SKM-1 treated with dmso at 0.1 percent for 144 hours (cell line): Measurements from ENCODE around the gene RHOH.

Experiments
- DNase-seq: peaks from one replicate; lab custom pipeline; 2025; ENCODE audit not compliant: unreplicated experiment; lab: John Stamatoyannopoulos, UW

The RHOH gene

DNA sequence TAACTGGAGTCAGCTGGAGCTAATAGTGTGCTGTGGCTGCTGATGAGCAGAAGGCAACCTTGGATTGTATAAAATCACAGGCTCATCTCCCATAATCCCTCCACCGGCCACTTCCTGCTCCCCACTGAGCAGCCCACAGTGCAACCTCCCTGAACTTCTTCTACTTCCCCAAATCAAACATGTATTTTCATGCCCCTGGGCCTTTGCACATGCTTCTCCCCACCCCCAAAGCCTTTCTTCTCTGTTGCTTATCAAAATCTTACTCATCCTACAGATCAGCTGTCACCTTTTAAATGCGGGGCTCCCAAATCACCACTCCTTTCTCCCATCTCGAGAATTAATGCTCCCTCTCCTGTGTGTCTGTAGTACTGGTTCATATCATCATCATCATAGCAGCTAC is 35.8 kb downstream of the RHOH start:
- DNase-seq = no peak

DNA sequence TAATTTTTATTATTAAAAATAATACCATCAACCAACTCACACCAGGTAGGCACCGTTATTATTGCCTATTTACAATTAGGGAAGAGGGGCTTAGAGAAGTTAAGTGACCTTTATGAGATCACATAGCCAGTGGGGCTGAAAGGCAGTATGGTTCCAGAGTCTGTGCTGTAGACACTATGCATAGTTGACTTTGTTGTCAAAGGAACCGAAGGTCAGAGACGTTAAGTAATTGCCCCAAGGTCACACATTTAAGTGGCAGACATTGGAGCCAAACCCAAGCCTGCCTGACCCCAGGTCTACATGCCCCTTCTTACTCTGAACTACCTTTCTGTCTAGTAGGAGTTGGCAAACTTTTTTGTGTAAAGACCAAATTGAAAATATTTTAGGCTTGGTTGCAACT is 36.4 kb downstream of the RHOH start:
- DNase-seq = no peak

DNA sequence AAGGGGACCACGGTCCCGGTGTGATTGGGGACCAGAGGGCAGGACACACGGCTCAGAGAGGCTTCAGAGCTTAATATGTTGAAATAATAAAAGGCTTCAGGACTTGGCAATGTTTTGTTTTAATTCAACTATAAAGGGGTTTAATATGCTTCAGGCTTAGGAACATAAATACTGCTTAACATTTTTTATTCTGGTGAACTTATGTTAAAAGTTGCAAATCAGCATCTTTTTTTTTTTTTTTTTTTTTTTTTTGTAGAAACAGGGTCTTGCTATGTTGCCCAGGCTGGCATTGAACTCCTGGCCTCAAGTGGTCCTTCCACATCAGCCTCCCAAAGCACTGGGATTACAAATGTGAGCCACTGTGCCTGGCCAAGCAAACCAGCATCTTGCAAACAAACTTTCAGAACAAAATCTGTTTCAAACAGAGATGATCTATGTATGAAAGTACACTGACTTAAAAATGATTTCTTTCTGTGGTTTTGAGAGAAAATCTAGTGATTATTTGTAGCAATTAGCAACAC is 37.7 kb downstream of the RHOH start:
- no peak for DNase-seq

DNA sequence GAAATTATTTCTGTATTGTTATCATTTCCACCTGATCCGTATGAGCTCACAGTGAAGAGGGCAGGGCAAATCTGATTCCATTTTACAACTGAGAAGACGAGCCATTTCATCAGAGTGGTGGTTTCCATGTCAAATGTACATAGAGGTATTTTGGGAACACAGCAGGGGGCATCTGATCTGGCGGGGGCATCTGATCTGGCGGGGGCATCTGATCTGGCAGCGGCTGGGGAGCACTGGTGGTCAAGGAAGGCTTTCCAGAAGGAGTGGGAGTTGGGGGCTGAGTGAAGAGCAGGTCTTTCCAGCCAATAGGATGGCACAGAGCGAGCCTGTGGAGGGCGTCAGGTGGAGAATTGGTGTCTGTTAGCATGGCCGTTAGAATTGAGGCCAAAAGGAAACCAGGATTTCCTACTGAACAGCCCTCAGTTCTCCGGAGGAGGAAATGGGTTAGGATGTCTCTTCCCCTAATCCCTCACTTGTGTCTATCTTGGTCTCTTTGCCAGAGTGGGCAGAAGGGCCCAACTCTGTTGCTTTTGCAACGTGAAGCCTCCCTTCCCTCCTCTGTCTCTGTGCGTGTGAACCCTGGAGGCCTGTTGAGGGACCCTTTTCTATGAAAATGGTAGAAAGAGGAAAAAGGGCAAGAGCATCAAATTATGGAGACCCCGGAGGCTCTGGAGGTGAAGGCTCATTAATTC is 41.3 kb downstream of the RHOH start:
- DNase-seq = no peak

DNA sequence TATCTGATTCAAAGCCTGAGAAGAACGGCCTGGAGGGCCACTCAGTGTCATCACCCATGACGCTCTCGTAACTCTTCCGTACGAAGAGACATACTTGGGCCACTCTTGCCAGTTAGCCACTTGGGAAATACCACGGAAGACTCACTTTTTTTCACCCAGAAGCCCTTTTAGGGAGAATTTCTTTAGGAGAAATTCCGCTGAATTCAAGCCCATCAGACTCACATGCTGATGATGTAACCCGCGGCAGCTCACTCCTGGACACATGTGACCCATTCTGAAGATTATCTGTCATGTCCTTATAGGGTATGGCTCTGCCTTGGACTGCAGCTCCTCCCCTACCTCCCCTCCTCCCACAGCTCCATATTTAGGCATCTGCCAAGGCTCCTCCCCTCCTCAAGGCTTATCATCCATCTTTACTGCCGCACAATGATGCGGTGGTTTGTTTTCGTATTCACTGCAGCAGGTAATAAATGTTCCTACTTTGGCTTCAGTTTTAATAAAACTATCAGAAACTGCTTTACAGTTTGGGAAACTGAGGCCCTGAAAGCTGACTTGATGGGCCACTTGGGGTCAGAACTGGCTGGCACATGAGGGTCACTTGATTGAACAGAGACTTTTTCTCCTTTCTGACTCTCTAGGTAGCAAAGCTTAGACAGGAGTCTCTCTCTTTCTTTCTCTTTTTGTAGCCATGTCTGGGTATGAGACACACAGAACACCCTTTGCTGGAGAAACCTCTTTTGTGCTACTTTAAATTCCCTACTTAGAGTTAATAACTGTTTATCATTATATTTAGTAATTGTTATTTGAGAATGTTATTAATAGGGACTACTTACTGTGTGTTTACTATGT is 42.1 kb downstream of the RHOH start:
- no peak for DNase-seq

DNA sequence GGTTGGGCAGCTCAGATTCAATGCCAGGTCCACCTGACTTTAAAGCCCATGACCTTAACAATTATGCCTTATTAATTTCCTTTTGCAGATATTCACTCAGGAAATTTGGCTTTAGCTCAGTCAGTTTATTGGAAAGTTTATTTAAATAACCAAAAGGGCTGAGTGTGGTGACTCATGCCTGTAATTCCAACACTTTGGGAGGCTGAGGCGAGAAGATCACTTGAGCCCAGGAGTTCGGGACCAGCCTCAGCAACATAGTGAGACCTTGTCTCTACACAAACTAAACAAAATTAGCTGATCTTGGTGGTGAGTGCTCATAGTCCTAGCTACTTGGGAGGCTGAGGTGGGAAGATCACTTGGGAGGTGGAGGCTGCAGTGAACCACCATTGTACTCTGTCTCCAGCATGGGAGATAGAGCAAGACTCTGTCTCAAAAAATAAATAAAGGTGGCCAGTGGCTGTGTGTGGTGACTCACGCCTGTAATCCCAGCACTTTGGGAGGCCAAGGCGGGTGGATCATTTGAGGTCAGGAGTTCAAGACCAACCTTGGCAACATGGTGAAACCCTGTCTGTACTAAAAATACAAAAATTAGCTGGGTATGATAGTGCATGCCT is 43.3 kb downstream of the RHOH start:
- no peak for DNase-seq

DNA sequence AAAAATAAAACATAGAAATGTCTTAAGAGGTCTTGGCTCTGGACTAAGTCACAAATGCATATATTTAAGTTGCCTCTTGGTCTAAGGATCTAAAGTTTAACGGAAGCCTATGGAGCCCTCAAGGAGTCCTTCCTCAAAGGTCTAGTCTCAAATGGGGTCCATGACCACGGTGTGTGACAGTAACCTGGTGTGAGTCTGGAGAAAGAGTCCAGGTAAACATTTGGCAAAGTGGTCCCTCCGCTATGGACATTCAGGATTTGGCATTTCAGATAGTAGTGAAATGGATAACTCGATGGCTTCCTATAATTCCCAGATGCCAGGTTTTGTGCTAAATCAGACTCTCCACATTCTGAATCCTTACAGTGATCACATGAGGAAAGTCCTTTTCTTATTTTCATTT is 44.2 kb downstream of the RHOH start:
- no peak for DNase-seq

DNA sequence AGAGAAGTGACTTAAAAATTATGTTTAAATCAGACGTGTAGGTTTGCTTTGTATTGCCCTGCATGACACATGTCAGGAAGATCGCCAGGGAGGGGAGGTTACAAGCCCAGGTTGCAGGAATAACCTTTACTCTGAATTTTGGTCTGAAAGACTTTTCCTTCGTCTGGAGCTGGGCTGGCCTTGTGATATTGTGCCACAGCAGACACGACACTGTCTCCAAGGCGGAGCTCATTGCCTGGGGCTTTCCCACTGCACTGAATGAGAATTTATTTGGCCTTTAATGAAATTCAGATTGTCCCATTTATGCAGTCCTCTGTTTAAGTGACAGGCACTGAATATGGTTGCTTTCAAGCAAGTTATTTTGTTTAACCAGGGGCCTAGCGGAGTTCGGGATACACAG is 45.1 kb downstream of the RHOH start:
- DNase-seq = no peak

DNA sequence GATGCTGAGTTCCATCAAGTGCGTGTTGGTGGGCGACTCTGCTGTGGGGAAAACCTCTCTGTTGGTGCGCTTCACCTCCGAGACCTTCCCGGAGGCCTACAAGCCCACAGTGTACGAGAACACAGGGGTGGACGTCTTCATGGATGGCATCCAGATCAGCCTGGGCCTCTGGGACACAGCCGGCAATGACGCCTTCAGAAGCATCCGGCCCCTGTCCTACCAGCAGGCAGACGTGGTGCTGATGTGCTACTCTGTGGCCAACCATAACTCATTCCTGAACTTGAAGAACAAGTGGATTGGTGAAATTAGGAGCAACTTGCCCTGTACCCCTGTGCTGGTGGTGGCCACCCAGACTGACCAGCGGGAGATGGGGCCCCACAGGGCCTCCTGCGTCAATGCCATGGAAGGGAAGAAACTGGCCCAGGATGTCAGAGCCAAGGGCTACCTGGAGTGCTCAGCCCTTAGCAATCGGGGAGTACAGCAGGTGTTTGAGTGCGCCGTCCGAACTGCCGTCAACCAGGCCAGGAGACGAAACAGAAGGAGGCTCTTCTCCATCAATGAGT is 46.6 kb downstream of the RHOH start:
- no peak for DNase-seq

DNA sequence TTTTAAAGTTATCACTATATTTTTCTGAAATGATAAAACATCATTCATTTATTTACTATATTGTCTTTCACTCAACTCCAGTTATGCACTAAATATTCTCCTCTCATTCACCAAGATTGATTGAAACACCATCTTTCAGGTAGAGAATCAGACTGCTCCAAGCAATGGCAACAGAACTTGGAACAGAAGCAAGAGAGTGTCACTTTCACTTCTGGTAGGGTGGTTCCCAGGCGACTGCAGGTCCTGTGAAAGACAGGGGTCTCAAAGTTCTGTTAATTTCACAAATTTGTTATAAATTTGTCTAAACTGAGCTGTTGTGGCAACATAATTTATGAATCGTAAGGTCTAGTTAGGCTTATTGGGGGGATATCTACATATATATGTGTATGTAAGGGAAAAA is 47.8 kb downstream of the RHOH start:
- DNase-seq = no peak

DNA sequence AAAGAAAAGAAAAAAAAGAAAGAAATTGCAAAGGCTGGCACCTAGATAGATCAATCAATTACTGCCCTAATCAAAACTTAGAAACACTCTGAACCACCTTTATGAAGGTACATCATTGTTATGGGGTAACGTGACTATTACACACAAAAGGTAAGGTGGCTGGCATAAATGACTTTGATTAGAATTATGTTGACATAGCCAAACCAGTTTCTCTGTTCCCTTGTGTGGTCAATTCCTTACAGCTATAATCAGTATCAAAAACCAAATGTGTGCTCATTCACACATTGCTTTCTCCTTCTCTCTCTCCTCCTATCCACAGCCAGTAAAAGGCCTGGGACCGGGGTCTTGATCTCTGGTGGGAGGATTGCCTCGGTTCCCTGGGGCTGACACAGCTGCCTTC is 48.7 kb downstream of the RHOH start:
- DNase-seq = no peak

DNA sequence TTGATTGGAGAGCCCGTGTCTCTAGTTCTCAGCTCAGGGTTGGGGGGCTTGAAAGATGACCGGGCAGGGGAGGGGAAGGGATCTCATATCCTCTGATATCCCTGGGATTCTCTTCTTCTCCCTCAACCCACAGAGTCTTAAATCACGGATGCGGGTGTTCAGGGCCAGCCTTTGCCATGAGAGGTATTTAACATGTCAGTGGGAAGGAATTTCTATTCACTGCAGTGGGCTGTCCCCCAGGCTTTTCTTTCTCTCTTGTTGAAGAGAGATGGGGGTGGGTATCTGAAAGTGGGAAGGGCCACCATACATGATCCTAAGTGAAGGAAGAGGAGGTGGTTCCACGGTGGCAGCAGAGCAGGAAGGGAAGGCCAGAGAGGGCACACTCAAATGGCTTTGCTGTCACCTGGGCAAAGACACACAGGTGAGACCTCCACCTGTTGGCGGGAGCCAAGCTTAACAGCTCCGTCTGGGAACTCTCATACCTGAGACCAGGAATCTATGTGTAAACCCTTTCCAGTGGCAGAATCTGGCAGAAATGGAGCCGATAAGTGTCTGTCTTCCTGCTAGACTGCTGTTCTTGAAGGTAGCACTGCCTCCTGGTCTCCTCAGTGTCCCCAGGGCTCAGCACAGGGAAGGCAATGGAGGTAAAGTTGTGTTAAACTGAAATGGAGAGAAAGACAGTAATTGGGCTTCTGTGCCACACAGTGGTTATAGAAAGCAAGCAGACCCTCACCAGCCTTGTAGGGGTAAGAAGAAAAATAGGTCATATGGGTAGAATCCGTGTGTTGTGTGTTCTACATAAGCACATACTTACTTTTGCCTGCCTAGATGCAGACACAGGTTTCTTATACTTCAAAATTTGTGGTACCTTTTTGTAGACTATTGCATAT is 49.4 kb downstream of the RHOH start:
- no peak for DNase-seq

DNA sequence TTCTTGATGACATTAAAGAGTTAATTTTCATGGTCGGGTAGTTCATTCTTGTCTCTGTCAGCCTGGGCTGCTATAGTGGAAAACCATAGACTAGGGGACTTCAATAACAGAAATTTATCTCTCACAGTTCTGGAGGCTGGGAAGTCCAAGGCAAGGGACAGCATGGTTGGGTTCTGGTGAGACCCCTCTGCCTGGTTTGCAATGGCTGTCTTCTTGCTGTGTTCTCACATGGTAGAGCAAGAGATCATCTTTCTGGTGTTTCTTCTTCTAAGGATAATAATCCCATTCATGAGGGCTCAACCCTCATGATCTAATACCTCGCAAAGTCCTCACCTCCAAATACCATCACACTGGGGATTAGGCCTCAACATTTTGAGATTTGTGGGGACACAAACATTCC is 50.1 kb downstream of the RHOH start:
- DNase-seq = no peak

DNA sequence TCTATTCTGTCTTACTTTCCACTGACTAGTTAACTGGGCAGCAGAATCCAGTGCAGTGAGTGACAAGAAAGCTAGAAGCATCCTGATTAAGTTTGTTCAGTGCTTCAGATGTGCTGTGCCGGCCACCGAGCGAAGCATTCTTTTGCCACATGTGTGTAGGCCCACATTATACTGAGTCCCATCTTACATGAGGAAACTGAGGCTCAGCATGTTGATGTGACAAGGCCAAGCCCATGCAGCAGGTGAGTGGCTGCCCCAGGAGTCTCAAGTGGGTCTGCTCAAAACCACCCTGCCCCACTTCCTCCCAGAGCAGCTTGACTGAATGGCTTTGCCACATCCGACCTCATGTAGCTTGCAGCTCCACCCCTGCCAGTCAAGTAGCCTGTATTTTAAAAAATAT is 50.5 kb downstream of the RHOH start:
- no peak for DNase-seq

DNA sequence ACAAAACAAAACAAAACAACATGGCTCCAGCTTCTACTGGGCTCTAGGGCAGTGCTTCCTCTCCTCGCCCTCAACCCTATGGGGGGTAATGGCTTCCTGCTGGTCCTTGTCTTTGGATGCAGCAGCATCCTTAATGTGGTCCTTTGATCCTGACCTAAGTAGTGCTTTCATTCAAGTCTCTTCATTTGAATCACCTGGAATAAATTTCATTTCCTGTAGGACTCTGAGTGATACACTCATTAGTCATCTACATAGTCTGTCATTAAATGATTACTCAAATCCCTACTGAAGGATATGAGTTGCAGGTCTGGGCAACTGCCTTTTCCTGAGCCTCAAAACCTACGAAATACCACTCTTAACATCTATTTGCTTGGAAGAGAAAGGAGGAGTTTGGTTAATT is 54.5 kb downstream of the RHOH start:
- no peak for DNase-seq

DNA sequence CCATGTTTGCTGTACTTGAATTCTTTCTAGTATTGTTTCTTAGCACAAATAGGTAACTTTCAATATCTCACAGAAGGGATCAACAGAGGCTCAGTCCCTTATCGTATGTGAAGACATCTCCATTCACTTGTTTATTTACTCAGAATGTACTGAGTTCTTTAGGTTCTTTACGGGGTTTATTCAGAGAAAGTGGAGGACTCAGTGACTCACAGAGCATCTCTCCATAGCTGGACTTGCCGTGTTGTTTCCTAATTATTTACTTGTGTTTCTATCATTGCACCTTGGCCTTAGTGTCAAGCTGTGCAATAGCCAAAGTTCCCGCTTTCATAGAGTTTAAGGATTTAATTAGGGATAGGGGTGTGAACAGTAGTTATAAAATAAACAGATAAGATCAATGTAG is 57.1 kb downstream of the RHOH start:
- no peak for DNase-seq

DNA sequence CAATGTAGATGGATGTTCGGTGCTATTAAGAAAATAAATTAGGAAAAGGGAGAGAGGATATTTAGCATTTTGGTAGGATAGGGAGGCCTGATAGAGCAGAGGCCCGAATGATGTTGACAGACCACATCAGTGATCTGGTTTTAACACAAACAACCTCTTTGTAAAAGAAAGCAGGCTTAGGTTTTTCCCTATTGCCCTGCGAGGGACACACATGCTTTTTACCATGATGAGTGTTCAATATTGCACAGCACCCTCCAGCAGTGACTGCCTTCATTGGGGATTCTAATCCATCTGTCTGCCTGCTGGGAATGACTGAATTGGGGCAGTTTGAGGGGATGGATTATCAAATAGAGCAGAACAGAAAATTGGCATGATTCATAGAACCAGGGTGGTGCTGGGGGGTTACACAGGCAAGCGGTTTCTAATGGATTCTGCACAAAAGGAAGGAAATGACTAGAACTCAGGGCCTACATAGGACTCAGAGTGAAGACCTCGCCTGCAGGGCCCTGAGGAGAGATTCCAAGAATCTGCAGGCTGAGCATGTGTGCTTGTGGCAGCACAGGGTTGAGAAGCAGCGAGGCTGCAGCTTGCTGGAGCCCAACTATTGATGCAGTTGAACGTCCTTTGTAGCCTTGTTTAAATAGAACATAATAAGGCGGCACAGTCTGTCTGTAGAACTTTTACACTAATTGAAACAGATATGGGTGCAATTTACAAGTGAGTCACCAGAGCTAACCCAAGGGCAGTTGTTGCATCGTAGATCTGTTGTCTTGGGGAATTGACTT is 58.0 kb downstream of the RHOH start:
- DNase-seq = no peak

DNA sequence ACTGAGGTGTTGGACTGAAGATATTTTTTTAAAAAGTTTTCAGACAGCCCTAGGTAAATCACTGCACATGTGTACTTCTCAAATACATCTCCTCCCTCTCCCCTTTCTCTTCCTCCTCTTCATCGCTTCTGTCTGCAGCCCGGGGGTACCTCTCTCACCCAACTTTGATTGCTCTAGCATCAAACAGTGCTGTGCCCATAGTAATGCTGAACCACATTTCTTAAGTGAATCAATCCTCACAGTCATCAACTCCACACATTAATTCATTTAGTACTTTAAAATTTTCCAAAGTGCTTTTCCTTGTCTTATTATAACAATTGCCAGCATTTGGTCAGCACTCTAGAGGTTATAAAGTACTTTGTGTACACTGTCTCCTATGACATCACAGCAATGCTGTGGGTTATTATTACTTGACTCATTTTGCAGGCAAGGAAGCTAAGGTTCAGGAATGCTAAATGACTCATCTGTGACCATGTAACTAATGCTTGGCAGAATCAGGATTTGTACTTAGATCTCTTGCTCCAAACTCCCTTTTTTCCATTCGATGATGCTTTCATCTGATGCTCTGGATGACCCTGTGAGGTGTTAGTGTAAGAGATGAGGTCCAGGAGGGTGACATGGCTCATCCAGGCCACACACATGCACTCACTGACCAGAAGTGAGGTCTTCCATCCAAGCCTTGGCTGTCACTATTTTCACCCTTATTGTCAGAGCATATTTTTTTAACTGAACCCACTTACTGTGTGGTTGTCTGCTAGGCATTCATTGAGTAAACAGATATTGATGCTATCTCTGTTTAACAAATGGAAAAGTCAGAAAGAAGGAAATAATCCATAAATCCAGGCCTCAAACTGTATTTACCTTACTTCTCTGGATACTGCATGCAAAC is 58.8 kb downstream of the RHOH start:
- DNase-seq = no peak

DNA sequence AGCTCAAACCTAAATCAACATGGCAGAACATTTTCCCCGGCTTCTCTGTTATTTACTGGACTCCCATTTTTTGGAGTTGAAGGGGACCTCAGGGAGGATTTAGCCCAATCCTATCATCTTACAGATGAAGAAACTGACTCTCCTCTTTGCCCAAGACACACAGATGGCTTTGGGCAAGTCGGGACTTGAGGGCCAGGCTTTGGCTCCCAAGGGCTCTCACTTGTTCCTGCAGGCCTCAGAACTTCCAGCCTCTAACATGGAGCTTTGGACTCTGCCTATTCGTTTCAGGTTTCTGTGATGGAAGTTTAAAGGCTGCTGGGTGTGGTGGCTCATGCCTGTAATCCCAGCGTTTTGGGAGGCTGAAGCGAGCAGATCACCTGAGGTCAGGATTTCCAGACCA is 59.5 kb downstream of the RHOH start:
- no peak for DNase-seq
